Measurements from ENCODE around the gene GABBR2.

DNA sequence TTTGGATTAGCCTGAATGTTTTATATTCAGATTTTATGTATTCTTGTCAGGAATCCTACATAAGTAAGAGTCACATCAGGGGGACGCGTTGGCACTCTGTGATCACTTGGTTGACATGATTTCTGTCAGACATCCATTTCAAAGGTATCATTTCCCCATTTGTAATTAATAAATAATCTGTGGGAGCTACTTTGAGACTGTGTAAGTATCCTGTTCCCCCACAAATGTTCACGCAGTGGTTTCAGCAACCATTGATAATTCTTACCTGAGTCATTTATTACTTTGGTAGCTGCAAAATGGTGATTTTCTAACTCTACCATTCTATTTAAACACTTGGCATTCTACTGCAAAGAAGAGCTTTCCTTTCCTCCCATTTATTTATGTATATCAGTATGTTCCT is 396.4 kb downstream of the GABBR2 start:
- TF ChIP-seq CTCF (IDR thresholded peaks at IDR 0.05; ENCODE audit: control extremely low read depth in 1 of 3, insufficient read depth in 1 of 3, low read depth in 1 of 3, low read length in 3 of 3) (no peak), POLR2AphosphoS5 (IDR thresholded peaks at IDR 0.05; ENCODE audit: low read depth, low read length) (no peak), YY1 (IDR thresholded peaks at IDR 0.05; ENCODE audit: low read depth, low read length) (no peak), RBBP5 (IDR thresholded peaks at IDR 0.05; ENCODE audit: borderline replicate concordance, low read depth, low read length) (no peak), POLR2A (IDR thresholded peaks at IDR 0.05; ENCODE audit: control extremely low read depth in 1 of 2, low read depth in 2 of 2, low read length in 2 of 2) (no peak), EZH2 (IDR thresholded peaks at IDR 0.05; ENCODE audit: low read depth, low read length, severe bottlenecking) (no peak), CREB1 (IDR thresholded peaks at IDR 0.05) (no peak), MAFK (IDR thresholded peaks at IDR 0.05; ENCODE audit: low read depth, low read length) (no peak), JUN (IDR thresholded peaks at IDR 0.05; ENCODE audit: low read depth, low read length) (no peak), MAX (IDR thresholded peaks at IDR 0.05) (no peak), CEBPB (IDR thresholded peaks at IDR 0.05; ENCODE audit: low read depth, low read length) (no peak), RFX5 (IDR thresholded peaks at IDR 0.05; ENCODE audit: borderline replicate concordance, low read depth, low read length) (no peak)

All from H1 (cell line).